ENCODE measurements around the gene TSEN54.

DNA sequence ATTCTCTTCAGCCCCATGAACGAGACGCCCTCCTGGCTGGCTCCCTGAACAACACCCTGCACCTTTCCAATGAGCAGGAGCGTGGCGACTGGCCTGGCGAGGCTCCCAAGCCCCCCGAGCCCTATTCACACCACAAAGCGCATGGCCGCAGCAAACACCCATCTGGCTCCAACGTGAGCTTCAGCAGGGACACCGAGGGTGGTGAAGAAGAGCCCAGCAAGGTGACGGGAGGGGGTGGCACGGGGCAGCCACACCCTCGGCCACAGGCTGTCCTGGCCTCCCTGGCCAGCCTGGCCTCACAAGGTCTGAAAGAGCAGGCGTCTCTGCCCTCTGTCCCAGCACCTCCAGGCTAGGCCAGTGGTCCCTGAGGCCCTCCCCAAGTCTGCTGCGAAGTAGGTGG lies 24.6 kb upstream of the TSEN54 start:
- TF ChIP-seq, protein P1, sequence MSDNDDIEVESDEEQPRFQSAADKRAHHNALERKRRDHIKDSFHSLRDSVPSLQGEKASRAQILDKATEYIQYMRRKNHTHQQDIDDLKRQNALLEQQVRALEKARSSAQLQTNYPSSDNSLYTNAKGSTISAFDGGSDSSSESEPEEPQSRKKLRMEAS (IDR thresholded peaks at IDR 0.05): no peak
- TF ChIP-seq YY1 (IDR thresholded peaks at IDR 0.05; ENCODE audit: low read depth): no peak
- no peak for TF ChIP-seq FOXM1 (IDR thresholded peaks at IDR 0.05; ENCODE audit: borderline replicate concordance, low read depth)
- TF ChIP-seq NFIC (IDR thresholded peaks at IDR 0.05): no peak
- no peak for TF ChIP-seq TCF12 (IDR thresholded peaks at IDR 0.05; ENCODE audit: low read depth)
- TF ChIP-seq RAD21 (IDR thresholded peaks at IDR 0.05; ENCODE audit: low read depth): no peak
- TF ChIP-seq, protein P2, sequence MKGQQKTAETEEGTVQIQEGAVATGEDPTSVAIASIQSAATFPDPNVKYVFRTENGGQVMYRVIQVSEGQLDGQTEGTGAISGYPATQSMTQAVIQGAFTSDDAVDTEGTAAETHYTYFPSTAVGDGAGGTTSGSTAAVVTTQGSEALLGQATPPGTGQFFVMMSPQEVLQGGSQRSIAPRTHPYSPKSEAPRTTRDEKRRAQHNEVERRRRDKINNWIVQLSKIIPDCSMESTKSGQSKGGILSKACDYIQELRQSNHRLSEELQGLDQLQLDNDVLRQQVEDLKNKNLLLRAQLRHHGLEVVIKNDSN (IDR thresholded peaks at IDR 0.05): no peak
- no peak for TF ChIP-seq CEBPB (IDR thresholded peaks at IDR 0.05)

Measured in Ishikawa (cell line).